ENCODE measurements around the gene MMAA. TPM values are rescaled to one million over a fixed set of nuclear protein-coding genes. Genes with fewer than 3 reads are reported as not detected.
"Not testable (repeated sequence)": the region's sequence is repeated elsewhere in the genome, so short reads cannot be mapped to it uniquely, and the experiment has no call there.

The MMAA gene
- total and polyA plus RNA-seq, 12 donors = 4.8 to 19.9 (median 13.1) TPM

DNA sequence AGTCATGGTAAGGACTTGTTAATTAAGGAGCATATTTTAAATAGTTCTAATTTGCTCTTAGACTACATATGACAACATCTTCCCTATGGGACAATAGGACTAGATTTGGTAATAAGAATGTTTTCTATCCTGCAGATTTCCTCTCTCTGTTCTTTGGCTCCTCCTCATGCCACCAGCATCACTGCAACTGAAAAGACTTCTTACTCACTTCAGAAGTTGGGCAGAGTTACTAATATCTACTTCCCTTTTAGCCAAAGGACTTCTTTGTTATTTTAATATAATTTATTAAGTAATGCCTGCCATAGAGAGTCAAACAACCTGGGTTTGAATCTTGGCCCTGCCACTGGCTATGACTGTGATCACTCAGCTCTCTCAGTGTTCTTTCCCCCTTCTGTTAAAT, 16.4 kb downstream of the MMAA start:
- no peak for TF ChIP-seq POLR2A (IDR thresholded peaks at IDR 0.05)
- TF ChIP-seq, protein P1, sequence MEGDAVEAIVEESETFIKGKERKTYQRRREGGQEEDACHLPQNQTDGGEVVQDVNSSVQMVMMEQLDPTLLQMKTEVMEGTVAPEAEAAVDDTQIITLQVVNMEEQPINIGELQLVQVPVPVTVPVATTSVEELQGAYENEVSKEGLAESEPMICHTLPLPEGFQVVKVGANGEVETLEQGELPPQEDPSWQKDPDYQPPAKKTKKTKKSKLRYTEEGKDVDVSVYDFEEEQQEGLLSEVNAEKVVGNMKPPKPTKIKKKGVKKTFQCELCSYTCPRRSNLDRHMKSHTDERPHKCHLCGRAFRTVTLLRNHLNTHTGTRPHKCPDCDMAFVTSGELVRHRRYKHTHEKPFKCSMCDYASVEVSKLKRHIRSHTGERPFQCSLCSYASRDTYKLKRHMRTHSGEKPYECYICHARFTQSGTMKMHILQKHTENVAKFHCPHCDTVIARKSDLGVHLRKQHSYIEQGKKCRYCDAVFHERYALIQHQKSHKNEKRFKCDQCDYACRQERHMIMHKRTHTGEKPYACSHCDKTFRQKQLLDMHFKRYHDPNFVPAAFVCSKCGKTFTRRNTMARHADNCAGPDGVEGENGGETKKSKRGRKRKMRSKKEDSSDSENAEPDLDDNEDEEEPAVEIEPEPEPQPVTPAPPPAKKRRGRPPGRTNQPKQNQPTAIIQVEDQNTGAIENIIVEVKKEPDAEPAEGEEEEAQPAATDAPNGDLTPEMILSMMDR (IDR thresholded peaks at IDR 0.05) = no peak
- Histone ChIP-seq H3K27me3 (no peaks in the 10 kb centered on the region), H3K9me3 (replicated peaks in 1 of 3) (no peaks in the 10 kb centered on the region), H3K27ac (no peak overlapping the region), H3K36me3 (replicated peaks in 1 of 2) (peaks cover 0 to 5% of the 10 kb centered on the region in 2 donors), H3K4me1 (replicated peaks in 1 of 2) (peaks cover 7 to 19% of the 10 kb centered on the region in 2 donors), H3K4me3 (no peak overlapping the region)
- intact Hi-C loops (cut with DNase I) = loop anchor here in 1 of 2 donors (10.0 kb wide), 1 partner anchor 89 kb away; no protein-coding TSS in a partner anchor
- DNase-seq = no peak

DNA sequence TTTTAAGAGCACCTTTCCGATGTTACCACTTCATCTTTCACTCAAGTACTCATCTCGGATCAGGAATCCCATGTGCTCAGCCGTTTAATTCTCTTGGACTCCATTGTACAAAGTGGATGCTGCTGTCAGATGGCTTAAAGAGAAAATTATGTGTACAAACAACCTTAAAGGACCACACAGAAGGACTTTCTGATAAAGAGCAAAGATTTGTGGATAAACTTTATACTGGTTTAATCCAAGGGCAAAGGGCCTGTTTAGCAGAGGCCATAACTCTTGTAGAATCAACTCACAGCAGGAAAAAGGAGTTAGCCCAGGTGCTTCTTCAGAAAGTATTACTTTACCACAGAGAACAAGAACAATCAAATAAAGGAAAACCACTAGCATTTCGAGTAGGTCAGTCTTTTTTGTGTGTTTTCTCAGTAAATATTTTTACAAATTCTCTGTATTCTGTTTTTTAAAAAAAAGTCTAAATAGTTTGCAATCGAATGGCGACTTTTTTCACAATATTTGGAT, 20.1 kb downstream of the MMAA start:
- Histone ChIP-seq H3K36me3 (replicated peaks in 1 of 2) (peaks cover 0 to 5% of the 10 kb centered on the region in 2 donors), H3K4me1 (replicated peaks in 1 of 2) (peaks cover 0 to 6% of the 10 kb centered on the region in 2 donors), H3K27ac (no peak overlapping the region), H3K27me3 (no peaks in the 10 kb centered on the region), H3K9me3 (replicated peaks in 1 of 3) (no peaks in the 10 kb centered on the region), H3K4me3 (no peak overlapping the region)
- intact Hi-C loops (cut with DNase I) = loop anchor here in 1 of 2 donors (10.0 kb wide), 1 partner anchor 86 kb away; no protein-coding TSS in a partner anchor
- TF ChIP-seq, protein P1 (IDR thresholded peaks at IDR 0.05) = no peak
- no peak for TF ChIP-seq POLR2A (IDR thresholded peaks at IDR 0.05)
- 85 to 88% (median 86%) methylated on average over 6 of the region's 6 CpGs for WGBS, 4 donors
- DNase-seq = no peak

DNA sequence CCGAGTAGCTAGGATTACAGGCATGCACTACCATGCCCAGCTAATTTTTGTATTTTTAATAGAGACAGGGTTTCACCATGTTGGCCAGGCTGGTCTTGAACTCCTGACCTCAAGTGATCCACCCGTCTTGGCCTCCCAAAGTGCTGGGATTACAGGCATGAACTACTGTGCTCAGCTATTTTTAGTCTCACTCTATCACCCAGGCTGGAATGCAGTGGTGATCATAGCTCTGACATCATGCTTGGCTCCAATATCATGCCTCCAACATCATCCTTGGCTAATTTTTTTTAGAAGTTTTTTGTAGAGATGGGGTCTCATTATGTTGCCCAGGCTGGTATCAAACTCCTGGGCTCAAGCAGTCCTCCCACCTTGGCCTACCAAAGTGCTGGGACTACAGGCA, 21.1 kb downstream of the MMAA start:
- H3K4me3 ChIP-seq; H3K36me3 ChIP-seq (replicated peaks in 1 of 2); intact Hi-C loops (cut with DNase I); H3K4me1 ChIP-seq (replicated peaks in 1 of 2); H3K27me3 ChIP-seq; H3K27ac ChIP-seq; H3K9me3 ChIP-seq (replicated peaks in 1 of 3): not testable (repeated sequence)
- DNase-seq = peak in 1 of 7 donors; percentile 6
- 71 to 80% (median 75%) methylated on average over 2 of the region's 2 CpGs for WGBS, 4 donors

DNA sequence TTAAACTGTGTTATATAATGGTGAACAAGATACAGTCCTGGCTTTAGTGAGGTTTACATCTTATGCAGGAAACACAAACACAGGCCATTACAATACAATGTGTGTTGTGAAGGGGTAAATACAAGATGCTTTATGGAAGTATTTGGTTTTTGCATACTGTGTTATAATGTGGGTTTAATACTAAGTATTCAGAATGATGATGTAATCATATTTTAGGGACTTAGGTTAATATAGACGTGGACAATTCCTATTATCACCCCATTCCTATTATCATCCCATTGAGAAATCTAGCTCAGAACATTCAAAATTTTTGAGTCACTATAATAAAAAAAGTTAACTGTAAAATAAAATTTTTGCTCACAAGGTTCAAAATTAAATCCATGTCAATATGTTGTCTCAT, 24.1 kb downstream of the MMAA start:
- intact Hi-C loops (cut with DNase I) = no loop called here
- H3K4me1 ChIP-seq (replicated peaks in 1 of 2) = peaks cover 0 to 6% of the 10 kb centered on the region in 2 donors
- H3K9me3 ChIP-seq (replicated peaks in 1 of 3) = no peaks in the 10 kb centered on the region
- H3K27me3 ChIP-seq = no peaks in the 10 kb centered on the region
- WGBS, 4 donors = 90 to 97% (median 93%) methylated on average over 1 of the region's 1 CpG
- H3K36me3 ChIP-seq (replicated peaks in 1 of 2) = peaks cover 0 to 5% of the 10 kb centered on the region in 2 donors
- no peak overlapping the region for H3K4me3 ChIP-seq
- DNase-seq = no peak
- TF ChIP-seq, protein P1 (IDR thresholded peaks at IDR 0.05) = no peak
- no peak for TF ChIP-seq POLR2A (IDR thresholded peaks at IDR 0.05)
- H3K27ac ChIP-seq = no peak overlapping the region

DNA sequence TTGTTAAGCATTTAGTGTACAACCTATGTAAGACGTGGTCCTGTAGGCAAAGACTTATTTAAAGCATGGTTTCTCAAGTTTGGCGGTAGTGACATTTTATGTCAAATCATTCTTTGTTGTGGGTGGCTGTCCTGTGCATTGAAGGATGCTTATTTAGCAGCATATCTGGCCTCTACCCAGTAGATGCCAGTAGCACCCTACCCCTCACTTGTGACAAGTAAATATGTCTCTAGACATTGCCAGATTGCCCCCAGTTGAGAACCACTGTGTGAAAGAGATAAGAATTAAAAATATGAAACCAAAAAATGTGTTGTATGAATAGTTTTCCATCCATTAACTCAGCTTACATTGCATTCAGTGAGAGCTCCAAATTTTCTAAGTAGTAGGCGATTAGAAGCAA, 25.5 kb downstream of the MMAA start:
- DNase-seq = no peak
- Histone ChIP-seq H3K9me3 (replicated peaks in 1 of 3) (no peaks in the 10 kb centered on the region), H3K4me1 (replicated peaks in 1 of 2) (peaks cover 0 to 4% of the 10 kb centered on the region in 2 donors), H3K27ac (no peak overlapping the region), H3K4me3 (no peak overlapping the region), H3K27me3 (no peaks in the 10 kb centered on the region), H3K36me3 (replicated peaks in 1 of 2) (peaks cover 0 to 2% of the 10 kb centered on the region in 2 donors)
- 94 to 98% (median 95%) methylated on average over 3 of the region's 3 CpGs for WGBS, 4 donors
- intact Hi-C loops (cut with DNase I) = no loop called here
- no peak for TF ChIP-seq POLR2A (IDR thresholded peaks at IDR 0.05)
- TF ChIP-seq, protein P1 (IDR thresholded peaks at IDR 0.05) = no peak

Measured in adrenal gland (tissue), 12 donors.